AG04450 (cell line): ENCODE measurements around the gene COL5A1. TPM values are rescaled to one million over a fixed set of nuclear protein-coding genes. Genes with fewer than 3 reads are reported as not detected.

Experiments used
- CTCF ChIA-PET: fragments of 300-600, 350-600 bp; formaldehyde crosslinking; extraction: SDS; loops from one replicate; lab custom pipeline; 2022; ENCODE audit warnings: antibody characterized with exemption, inconsistent platforms; lab: Charles Lee
- POLR2A ChIA-PET: fragments of 350-600 bp; formaldehyde crosslinking; extraction: SDS; loops from one replicate; lab custom pipeline; 2021; ENCODE audit warnings: antibody characterized with exemption, inconsistent platforms; lab: Yijun Ruan, JAX
- DNase-seq: peaks from one replicate; pipeline ENCODE4 v3.0.0-alpha.2; 2011; ENCODE audit warnings: low read depth, low spot score
- H3K27ac ChIP-seq: one replicate; pipeline ENCODE4 v1.5.1; 2012; ENCODE audit warnings: low read depth, low read length, control low read depth
- H3K27me3 ChIP-seq: one replicate; pipeline ENCODE4 v1.6.0; 2012; ENCODE audit warnings: low read length; ENCODE audit not compliant: control insufficient read depth, insufficient read depth
- H3K4me3 ChIP-seq: 2 replicates; pipeline ENCODE4 v1.5.1; 2011; ENCODE audit warnings: mild to moderate bottlenecking, low read depth, low read length, control low read depth
- H3K9me3 ChIP-seq: 2 replicates; pipeline ENCODE4 v1.5.1; 2012; ENCODE audit warnings: low read length; ENCODE audit not compliant: control insufficient read depth, insufficient read depth
- polyA plus RNA-seq: library from polyadenylated mRNA; depleted of rRNA; stranded (reverse); fragments of >200 nt; gene quantifications from 2 replicates; pipeline ENCODE4 v1.2.3, GENCODE V29; 2011
- TF ChIP-seq, protein P1 (sequence below): IDR thresholded peaks from 2 replicates; pipeline ENCODE4 v1.5.1; 2011; ENCODE audit warnings: low read depth, low read length, control low read depth, inconsistent platforms

COL5A1 gene
- polyA plus RNA-seq, 1 experiment: 73.3 TPM

GRCh38 chr9:134625361-134626068 is 16.1 kb upstream of the COL5A1 start:
- POLR2A ChIA-PET: interaction anchor here (0.6 to 2.1 kb wide), 3 partner anchors 15 to 169 kb away, joined by 3 to 10 read pairs (median 5); no protein-coding TSS in a partner anchor
- Histone ChIP-seq H3K9me3 (peaks cover 9% of the 10 kb centered on the region; the same call in 1 of the 2 replicates), H3K27ac (peak overlapping the region; percentile 39), H3K27me3 (no peaks in the 10 kb centered on the region), H3K4me3 (no peak overlapping the region)
- DNase-seq: no peak
- TF ChIP-seq, protein P1, sequence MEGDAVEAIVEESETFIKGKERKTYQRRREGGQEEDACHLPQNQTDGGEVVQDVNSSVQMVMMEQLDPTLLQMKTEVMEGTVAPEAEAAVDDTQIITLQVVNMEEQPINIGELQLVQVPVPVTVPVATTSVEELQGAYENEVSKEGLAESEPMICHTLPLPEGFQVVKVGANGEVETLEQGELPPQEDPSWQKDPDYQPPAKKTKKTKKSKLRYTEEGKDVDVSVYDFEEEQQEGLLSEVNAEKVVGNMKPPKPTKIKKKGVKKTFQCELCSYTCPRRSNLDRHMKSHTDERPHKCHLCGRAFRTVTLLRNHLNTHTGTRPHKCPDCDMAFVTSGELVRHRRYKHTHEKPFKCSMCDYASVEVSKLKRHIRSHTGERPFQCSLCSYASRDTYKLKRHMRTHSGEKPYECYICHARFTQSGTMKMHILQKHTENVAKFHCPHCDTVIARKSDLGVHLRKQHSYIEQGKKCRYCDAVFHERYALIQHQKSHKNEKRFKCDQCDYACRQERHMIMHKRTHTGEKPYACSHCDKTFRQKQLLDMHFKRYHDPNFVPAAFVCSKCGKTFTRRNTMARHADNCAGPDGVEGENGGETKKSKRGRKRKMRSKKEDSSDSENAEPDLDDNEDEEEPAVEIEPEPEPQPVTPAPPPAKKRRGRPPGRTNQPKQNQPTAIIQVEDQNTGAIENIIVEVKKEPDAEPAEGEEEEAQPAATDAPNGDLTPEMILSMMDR: no peak
- CTCF ChIA-PET: interaction anchor here (2.6 kb wide), 1 partner anchor 18 kb away, joined by 5 read pairs; no protein-coding TSS in a partner anchor

DNA sequence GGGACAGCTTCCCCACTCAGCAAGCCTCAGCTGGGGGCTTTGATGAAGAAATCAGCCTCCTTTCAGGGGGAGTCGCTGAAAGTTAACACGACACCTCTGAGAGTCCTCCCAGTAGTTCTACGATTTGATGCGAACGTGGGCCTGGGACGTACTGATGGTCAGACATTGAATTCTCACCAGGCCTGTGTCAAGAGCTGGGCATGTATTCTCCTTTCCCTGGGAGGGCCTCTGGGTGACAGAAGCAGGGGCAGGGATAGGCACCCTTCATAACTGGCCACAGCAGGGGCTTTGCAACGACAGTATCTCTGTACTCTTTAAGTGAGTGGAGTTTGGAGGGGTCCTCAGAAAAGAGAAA is 15.6 kb upstream of the COL5A1 start:
- ChIA-PET POLR2A (interaction anchor here (2.1 kb wide), 1 partner anchor 170 kb away, joined by 5 read pairs; no protein-coding TSS in a partner anchor), CTCF (interaction anchor here (0.5 to 2.6 kb wide), 2 partner anchors 17 to 60 kb away, joined by 3 to 5 read pairs; no protein-coding TSS in a partner anchor)
- Histone ChIP-seq H3K9me3 (peaks cover 6% of the 10 kb centered on the region; the same call in 1 of the 2 replicates), H3K27me3 (no peaks in the 10 kb centered on the region), H3K27ac (peak overlapping the region; percentile 39), H3K4me3 (no peak overlapping the region)
- no peak for DNase-seq
- TF ChIP-seq, protein P1: no peak

DNA sequence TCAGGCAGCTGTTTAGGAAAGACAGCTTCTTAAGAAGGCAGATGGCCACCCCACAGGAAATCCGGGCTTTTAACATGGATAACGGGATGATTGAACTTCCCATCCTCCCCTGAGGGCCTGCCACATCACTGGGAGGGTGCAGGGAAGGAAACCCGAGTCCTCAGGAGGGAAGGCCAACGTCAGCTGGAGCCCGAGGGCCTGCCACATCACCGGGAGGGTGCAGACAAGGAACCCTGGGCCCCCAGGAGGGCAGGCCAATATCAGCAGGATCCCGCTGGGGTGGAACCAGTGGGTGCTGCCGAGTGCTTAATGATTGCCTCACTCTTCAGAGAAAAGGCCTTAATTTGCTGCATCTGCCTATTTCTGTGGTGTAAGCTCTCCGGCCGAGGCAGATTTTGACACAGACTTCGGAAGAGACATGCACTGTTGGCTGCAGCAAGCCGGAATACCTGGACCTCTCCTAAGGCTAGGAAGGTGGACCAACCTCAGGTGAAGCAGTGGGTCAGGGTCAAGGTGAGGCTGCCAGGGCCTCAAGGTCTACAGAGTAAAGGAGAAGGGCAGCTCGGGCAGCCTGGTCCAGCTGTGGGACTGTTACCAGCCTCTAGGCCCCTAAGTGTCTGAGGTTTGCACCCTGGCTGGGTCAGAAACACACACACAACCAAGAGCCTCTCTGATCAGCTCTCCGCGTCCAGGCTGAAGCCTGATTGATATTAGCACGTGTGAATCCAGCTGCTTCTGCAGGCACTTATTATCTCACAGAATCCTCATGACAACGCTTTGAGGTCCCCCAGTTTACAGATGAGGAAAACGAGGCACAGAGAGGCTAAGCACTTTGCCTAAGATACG is 14.8 kb upstream of the COL5A1 start:
- ChIA-PET POLR2A (no interaction called here), CTCF (interaction anchor here (0.5 to 2.6 kb wide), 2 partner anchors 16 to 61 kb away, joined by 3 to 5 read pairs; no protein-coding TSS in a partner anchor)
- Histone ChIP-seq H3K4me3 (no peak overlapping the region), H3K9me3 (peaks cover 2% of the 10 kb centered on the region; the same call in 1 of the 2 replicates), H3K27ac (no peak overlapping the region), H3K27me3 (no peaks in the 10 kb centered on the region)
- TF ChIP-seq, protein P1: no peak
- no peak for DNase-seq

DNA sequence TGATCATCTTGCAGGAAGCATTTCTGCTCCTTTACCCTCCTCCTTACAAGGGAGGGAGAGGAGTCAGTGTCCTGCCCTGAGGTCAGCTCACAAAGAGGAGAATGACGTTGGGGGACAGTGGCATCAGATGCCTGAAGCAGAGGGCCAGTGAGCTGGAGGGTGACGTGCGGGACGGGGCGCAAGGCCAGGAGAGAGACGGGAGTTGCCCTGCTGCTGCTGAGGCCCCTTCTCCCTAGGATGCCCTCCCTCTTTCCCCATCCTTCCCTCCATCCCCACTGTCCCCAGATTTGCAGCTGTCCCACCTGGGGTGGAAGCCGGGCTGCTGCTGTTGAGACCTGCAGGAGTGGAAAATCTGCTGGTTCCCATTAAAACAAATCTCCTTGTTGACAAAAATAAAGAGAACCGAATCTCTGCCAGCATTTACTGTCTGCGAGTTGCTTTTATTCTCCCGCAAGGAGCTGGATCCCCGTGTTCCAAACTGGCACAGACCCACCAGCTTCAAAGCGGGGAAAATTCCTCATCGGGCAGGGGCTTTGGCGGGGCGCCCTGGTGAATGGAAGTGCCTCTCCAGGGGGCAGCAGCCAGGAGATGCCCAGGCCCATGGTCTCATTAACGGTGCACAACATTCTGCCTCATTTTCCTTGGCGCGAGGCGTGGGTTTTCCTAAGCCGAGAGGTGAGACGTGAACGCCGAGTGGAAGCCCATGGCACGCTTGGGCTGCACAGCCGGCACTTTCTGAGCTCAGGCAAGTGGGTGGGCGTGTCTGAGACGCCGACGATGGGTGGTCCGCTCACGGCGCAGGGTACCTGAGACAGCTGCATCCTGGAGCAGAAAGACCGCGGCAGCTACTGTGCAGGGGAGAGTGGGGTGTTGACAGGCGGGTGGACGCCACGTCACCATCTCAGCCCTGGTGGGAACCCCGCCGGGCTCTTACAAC is 13.9 kb upstream of the COL5A1 start:
- H3K4me3 ChIP-seq: no peak overlapping the region
- DNase-seq: no peak
- TF ChIP-seq, protein P1: no peak
- no peaks in the 10 kb centered on the region for H3K27me3 ChIP-seq
- peaks cover 2% of the 10 kb centered on the region; the same call in 1 of the 2 replicates for H3K9me3 ChIP-seq
- no peak overlapping the region for H3K27ac ChIP-seq
- ChIA-PET POLR2A (no interaction called here), CTCF (interaction anchor here (2.6 kb wide), 1 partner anchor 15 kb away, joined by 5 read pairs; no protein-coding TSS in a partner anchor)
